Stimulated activated CD8-positive, alpha-beta memory T cell treated with anti-CD3 and anti-CD28 coated beads, Interleukin-4, amount 100 ng/mL, for 24 hours (primary cell): ENCODE measurements around the gene CDK15.

Source experiments
- DNase-seq: peaks from one replicate; pipeline ENCODE4 v3.0.0-alpha.2; 2020; ENCODE audit warnings: low read depth

CDK15 gene

GRCh38 chr2:201872591-201872990 is 66.3 kb downstream of the CDK15 start:
- no peak for DNase-seq

GRCh38 chr2:201879996-201880395 is 73.7 kb downstream of the CDK15 start:
- no peak for DNase-seq

GRCh38 chr2:201880579-201880978 is 74.2 kb downstream of the CDK15 start:
- no peak for DNase-seq

GRCh38 chr2:201880993-201881611 is 74.8 kb downstream of the CDK15 start:
- DNase-seq, result no peak

- no peak for DNase-seq
Observed at GRCh38 chr2:201881741-201882140, 75.4 kb downstream of the CDK15 start.

GRCh38 chr2:201882353-201883090 is 76.2 kb downstream of the CDK15 start:
- no peak for DNase-seq

GRCh38 chr2:201883606-201884369 is 77.5 kb downstream of the CDK15 start:
- no peak for DNase-seq

GRCh38 chr2:201886504-201886903 is 80.2 kb downstream of the CDK15 start:
- DNase-seq, result no peak

- no peak for DNase-seq
Observed at GRCh38 chr2:201887773-201888425, 81.6 kb downstream of the CDK15 start.

GRCh38 chr2:201888426-201888800 is 82.1 kb downstream of the CDK15 start:
- no peak for DNase-seq

GRCh38 chr2:201890453-201890852 is 84.1 kb downstream of the CDK15 start:
- DNase-seq, result no peak

- no peak for DNase-seq
Observed at GRCh38 chr2:201891676-201892075, 85.3 kb downstream of the CDK15 start.

- DNase-seq, result no peak
Observed at GRCh38 chr2:201892516-201892915, 86.2 kb downstream of the CDK15 start.

- no peak for DNase-seq
Observed at GRCh38 chr2:201900362-201900761, 94.0 kb downstream of the CDK15 start.

GRCh38 chr2:201901786-201902185 is 95.4 kb downstream of the CDK15 start:
- no peak for DNase-seq

- no peak for DNase-seq
Observed at GRCh38 chr2:201904538-201905420, 98.4 kb downstream of the CDK15 start.

GRCh38 chr2:201906777-201907562 is 100.6 kb downstream of the CDK15 start:
- no peak for DNase-seq

GRCh38 chr2:201907563-201907881 is 101.2 kb downstream of the CDK15 start:
- DNase-seq, result no peak

GRCh38 chr2:201908901-201909300 is 102.6 kb downstream of the CDK15 start:
- no peak for DNase-seq

GRCh38 chr2:201909348-201909747 is 103.0 kb downstream of the CDK15 start:
- DNase-seq, result no peak

- no peak for DNase-seq
Observed at GRCh38 chr2:201909961-201910361, 103.6 kb downstream of the CDK15 start.
